Osteocyte (in vitro differentiated cells): ENCODE results near the gene OTOP3. TPM values are rescaled to one million over a fixed set of nuclear protein-coding genes. Genes with fewer than 3 reads are reported as not detected.

Experiments
- DNase-seq: peaks from one replicate; pipeline ENCODE4 v3.0.0; 2021; ENCODE audit warnings: mixed read lengths; ENCODE audit not compliant: unreplicated experiment; ENCODE audit errors: extremely low spot score
- H3K27ac Mint-ChIP-seq: one replicate; pipeline ENCODE4 v1.8.0; 2021; ENCODE audit warnings: mild to moderate bottlenecking, mixed read lengths; ENCODE audit not compliant: unreplicated experiment
- H3K27me3 Mint-ChIP-seq: one replicate; pipeline ENCODE4 v1.8.0; 2021; ENCODE audit warnings: mixed read lengths; ENCODE audit not compliant: unreplicated experiment
- H3K36me3 Mint-ChIP-seq: one replicate; pipeline ENCODE4 v1.8.0; 2021; ENCODE audit warnings: mixed read lengths; ENCODE audit not compliant: unreplicated experiment
- H3K4me1 Mint-ChIP-seq: one replicate; pipeline ENCODE4 v1.8.0; 2021; ENCODE audit warnings: mixed read lengths; ENCODE audit not compliant: unreplicated experiment
- H3K4me3 Mint-ChIP-seq: one replicate; pipeline ENCODE4 v1.8.0; 2021; ENCODE audit warnings: mild to moderate bottlenecking, moderate library complexity, mixed read lengths; ENCODE audit not compliant: unreplicated experiment
- H3K9me3 Mint-ChIP-seq: one replicate; pipeline ENCODE4 v1.8.0; 2021; ENCODE audit warnings: mixed read lengths; ENCODE audit not compliant: unreplicated experiment
- CTCF ChIP-seq: fragments of 200-600 bp; sonication (generic); IDR thresholded peaks from 2 replicates; pipeline ENCODE4 v1.5.0; 2021; ENCODE audit warnings: antibody characterized with exemption, mild to moderate bottlenecking, moderate library complexity
- total RNA-seq: library from RNA; stranded (reverse); gene quantifications from 2 replicates; pipeline ENCODE4 v1.2.1, GENCODE V29; 2021

The OTOP3 gene
- total RNA-seq, 1 donor from 2014 or later: not detected

GRCh38 chr17:74921769-74922168 is 13.9 kb upstream of the OTOP3 start:
- Mint-ChIP-seq H3K27me3 (peaks cover 34% of the 10 kb centered on the region), H3K4me1 (peaks cover 2% of the 10 kb centered on the region), H3K27ac (no peak overlapping the region), H3K4me3 (no peak overlapping the region), H3K9me3 (no peaks in the 10 kb centered on the region), H3K36me3 (no peaks in the 10 kb centered on the region)
- no peak for DNase-seq
- TF ChIP-seq CTCF: no peak

- TF ChIP-seq CTCF: no peak
Observed at GRCh38 chr17:74922172-74922571, 13.5 kb upstream of the OTOP3 start.

GRCh38 chr17:74922694-74923537 is 12.8 kb upstream of the OTOP3 start, which contains the start of gene USH1G:
USH1G (minus strand) TSS chr17:74923255; CDS start chr17:74923073, 182 bp downstream.
- H3K36me3 Mint-ChIP-seq: no peaks in the 10 kb centered on the region
- peaks cover 2% of the 10 kb centered on the region for H3K4me1 Mint-ChIP-seq
- H3K4me3 Mint-ChIP-seq: peak within 1 kb of the TSS; percentile 29
- TF ChIP-seq CTCF: no peak
- no peak within 1 kb of the TSS for H3K27ac Mint-ChIP-seq
- no peaks in the 10 kb centered on the region for H3K9me3 Mint-ChIP-seq
- peaks cover 37% of the 10 kb centered on the region for H3K27me3 Mint-ChIP-seq
- DNase-seq: no peak

More at GRCh38 chr17:74922172-74922571, 13.5 kb upstream of the OTOP3 start:
- Mint-ChIP-seq H3K9me3 (no peaks in the 10 kb centered on the region), H3K36me3 (no peaks in the 10 kb centered on the region), H3K27me3 (peaks cover 37% of the 10 kb centered on the region), H3K4me3 (no peak overlapping the region), H3K27ac (no peak overlapping the region), H3K4me1 (peaks cover 2% of the 10 kb centered on the region)
- DNase-seq: no peak

GRCh38 chr17:74923538-74924249 is 12.0 kb upstream of the OTOP3 start:
- no peak overlapping the region for H3K27ac Mint-ChIP-seq
- no peaks in the 10 kb centered on the region for H3K36me3 Mint-ChIP-seq

More at GRCh38 chr17:74923538-74924249, 12.0 kb upstream of the OTOP3 start:
- peak; percentile 83 for TF ChIP-seq CTCF
- H3K9me3 Mint-ChIP-seq: no peaks in the 10 kb centered on the region
- H3K4me3 Mint-ChIP-seq: no peak overlapping the region
- H3K4me1 Mint-ChIP-seq: peaks cover 2% of the 10 kb centered on the region
- peak; percentile 90 for DNase-seq
- H3K27me3 Mint-ChIP-seq: peaks cover 43% of the 10 kb centered on the region
